OCI-LY1 (cell line): ENCODE measurements around the gene MAST4.

ENCODE experiments used
- H2AFZ ChIP-seq: fragments of 200-600 bp; sonication (generic), shearing (Covaris generic); 2 replicates; pipeline ENCODE4 v1.6.0; 2014; ENCODE audit warnings: antibody characterized with exemption, mild to moderate bottlenecking, low read length
- H3F3A ChIP-seq: fragments of 200-600 bp; sonication (generic), shearing (Covaris generic); 2 replicates; pipeline ENCODE4 v1.6.0; 2014; ENCODE audit warnings: mild to moderate bottlenecking, antibody characterized with exemption, low read length, moderate library complexity; ENCODE audit not compliant: insufficient read depth
- H3K27ac ChIP-seq: fragments of 200-600 bp; sonication (generic); 2 replicates; pipeline ENCODE4 v1.5.1; 2014; ENCODE audit warnings: low read length, mixed run types, mild to moderate bottlenecking, low read depth; ENCODE audit not compliant: poor library complexity, severe bottlenecking
- H3K27me3 ChIP-seq: fragments of 200-600 bp; sonication (generic); 2 replicates; pipeline ENCODE4 v1.6.0; 2014; ENCODE audit warnings: antibody characterized with exemption, mild to moderate bottlenecking, low read length, moderate library complexity; ENCODE audit not compliant: insufficient read depth
- H3K36me3 ChIP-seq: fragments of 200-600 bp; sonication (generic); 2 replicates; pipeline ENCODE4 v1.6.1; 2014; ENCODE audit warnings: mild to moderate bottlenecking, antibody characterized with exemption, low read length, moderate library complexity, mixed read lengths; ENCODE audit not compliant: insufficient read depth
- H3K4me1 ChIP-seq: fragments of 200-600 bp; sonication (generic); 2 replicates; pipeline ENCODE4 v1.5.1; 2014; ENCODE audit warnings: mild to moderate bottlenecking, low read length, moderate library complexity; ENCODE audit not compliant: insufficient read depth, severe bottlenecking
- H3K4me2 ChIP-seq: fragments of 200-600 bp; sonication (generic), shearing (Covaris generic); 2 replicates; pipeline ENCODE4 v1.6.1; 2014; ENCODE audit warnings: low read length
- H3K4me3 ChIP-seq: fragments of 200-600 bp; sonication (generic); 2 replicates; pipeline ENCODE4 v1.5.1; 2014; ENCODE audit warnings: low read length, low read depth, mild to moderate bottlenecking, mixed read lengths; ENCODE audit not compliant: poor library complexity, severe bottlenecking
- H3K79me2 ChIP-seq: fragments of 200-600 bp; shearing (Covaris generic); 2 replicates; pipeline ENCODE4 v1.6.1; 2016; ENCODE audit warnings: mixed run types, low read length, mixed read lengths; ENCODE audit not compliant: insufficient read depth
- H3K9ac ChIP-seq: fragments of 200-600 bp; sonication (generic), shearing (Covaris generic); 2 replicates; pipeline ENCODE4 v1.6.1; 2014; ENCODE audit warnings: mild to moderate bottlenecking, low read length, mixed read lengths
- H3K9me2 ChIP-seq: fragments of 200-600 bp; sonication (generic), shearing (Covaris generic); 2 replicates; pipeline ENCODE4 v1.6.1; 2014; ENCODE audit warnings: low read depth, mild to moderate bottlenecking, low read length, mixed read lengths
- H3K9me3 ChIP-seq: fragments of 200-600 bp; shearing (Covaris generic); 2 replicates; pipeline ENCODE4 v1.6.1; 2014; ENCODE audit warnings: low read length, mixed read lengths
- H4K20me1 ChIP-seq: fragments of 200-600 bp; sonication (generic), shearing (Covaris generic); 2 replicates; pipeline ENCODE4 v1.6.0; 2016; ENCODE audit warnings: mild to moderate bottlenecking, low read length; ENCODE audit not compliant: insufficient read depth
- CTCF ChIP-seq: fragments of 200-600 bp; sonication (generic), shearing (Covaris generic); IDR thresholded peaks from 2 replicates; pipeline ENCODE4 v1.5.1; 2017; ENCODE audit warnings: mild to moderate bottlenecking, antibody characterized with exemption, low read length, moderate library complexity, mixed read lengths
- EZH2 ChIP-seq: fragments of 200-600 bp; sonication (generic), shearing (Covaris generic); IDR thresholded peaks from 2 replicates; pipeline ENCODE4 v1.8.0; 2017; ENCODE audit warnings: borderline replicate concordance, mixed run types, mild to moderate bottlenecking, antibody characterized with exemption, low read length, moderate library complexity, mixed read lengths

MAST4 gene

GRCh38 chr5:66616520-66617225 lies 20.5 kb downstream of the MAST4 start:
- H3K27me3 ChIP-seq, result no peaks in the 10 kb centered on the region
- H2AFZ ChIP-seq, result no peak overlapping the region
- no peak overlapping the region for H3K27ac ChIP-seq
- H3K4me1 ChIP-seq, result no peaks in the 10 kb centered on the region
- TF ChIP-seq EZH2, result no peak
- no peak for TF ChIP-seq CTCF
- H3F3A ChIP-seq, result no peaks in the 10 kb centered on the region
- no peaks in the 10 kb centered on the region for H3K9me2 ChIP-seq
- no peaks in the 10 kb centered on the region for H3K79me2 ChIP-seq
- H3K4me3 ChIP-seq, result no peak overlapping the region
- H3K9ac ChIP-seq, result no peak overlapping the region
- no peak overlapping the region for H3K4me2 ChIP-seq
- H3K9me3 ChIP-seq, result no peaks in the 10 kb centered on the region
- H4K20me1 ChIP-seq, result no peaks in the 10 kb centered on the region
- H3K36me3 ChIP-seq, result no peaks in the 10 kb centered on the region

GRCh38 chr5:66617226-66617861 lies 21.2 kb downstream of the MAST4 start:
- TF ChIP-seq CTCF (no peak), EZH2 (no peak)
- no peaks in the 10 kb centered on the region for H3K9me2 ChIP-seq
- no peak overlapping the region for H3K9ac ChIP-seq
- H3K36me3 ChIP-seq, result no peaks in the 10 kb centered on the region
- no peak overlapping the region for H3K27ac ChIP-seq
- no peak overlapping the region for H3K4me2 ChIP-seq
- H3K4me3 ChIP-seq, result no peak overlapping the region
- H3K79me2 ChIP-seq, result no peaks in the 10 kb centered on the region
- H3F3A ChIP-seq, result no peaks in the 10 kb centered on the region
- H2AFZ ChIP-seq, result no peak overlapping the region
- H3K9me3 ChIP-seq, result no peaks in the 10 kb centered on the region
- H3K4me1 ChIP-seq, result no peaks in the 10 kb centered on the region
- H4K20me1 ChIP-seq, result no peaks in the 10 kb centered on the region
- H3K27me3 ChIP-seq, result no peaks in the 10 kb centered on the region

GRCh38 chr5:66617991-66618768 lies 22.0 kb downstream of the MAST4 start:
- Histone ChIP-seq H3K36me3 (no peaks in the 10 kb centered on the region), H3K9ac (no peak overlapping the region), H3K9me3 (no peaks in the 10 kb centered on the region), H3K27ac (no peak overlapping the region), H3K4me3 (no peak overlapping the region), H3K27me3 (no peaks in the 10 kb centered on the region), H4K20me1 (no peaks in the 10 kb centered on the region), H2AFZ (no peak overlapping the region), H3K4me1 (no peaks in the 10 kb centered on the region), H3K4me2 (no peak overlapping the region), H3F3A (no peaks in the 10 kb centered on the region), H3K9me2 (no peaks in the 10 kb centered on the region), H3K79me2 (no peaks in the 10 kb centered on the region)
- no peak for TF ChIP-seq EZH2
- TF ChIP-seq CTCF, result no peak
